NAMALWA (cell line): ENCODE results near the gene SOWAHC.
"Not testable (repeated sequence)": the region's sequence is repeated elsewhere in the genome, so short reads cannot be mapped to it uniquely, and the experiment has no call there.

Source experiments
- DNase-seq: peaks from one replicate; pipeline ENCODE4 v3.0.0-alpha.2; 2015; ENCODE audit warnings: low spot score

The SOWAHC gene

GRCh38 chr2:109613922-109614714, at the start of gene SOWAHC, which contains the start of gene SEPTIN10:
SOWAHC (plus strand) TSS chr2:109614364; CDS start chr2:109614490, 126 bp downstream.
SEPTIN10 (minus strand) TSS chr2:109613966; CDS start chr2:109613827, 139 bp downstream.
- no peak for DNase-seq

- no peak for DNase-seq
Observed at GRCh38 chr2:109575373-109575772, 38.8 kb upstream of the SOWAHC start.

- DNase-seq, result not testable (repeated sequence)
Observed at GRCh38 chr2:109577630-109578029, 36.5 kb upstream of the SOWAHC start.

GRCh38 chr2:109582928-109583895, 31.0 kb upstream of the SOWAHC start:
- no peak for DNase-seq

GRCh38 chr2:109586687-109587086, 27.5 kb upstream of the SOWAHC start:
- DNase-seq, result no peak

- DNase-seq, result no peak
Observed at GRCh38 chr2:109591206-109591605, 23.0 kb upstream of the SOWAHC start.

DNA sequence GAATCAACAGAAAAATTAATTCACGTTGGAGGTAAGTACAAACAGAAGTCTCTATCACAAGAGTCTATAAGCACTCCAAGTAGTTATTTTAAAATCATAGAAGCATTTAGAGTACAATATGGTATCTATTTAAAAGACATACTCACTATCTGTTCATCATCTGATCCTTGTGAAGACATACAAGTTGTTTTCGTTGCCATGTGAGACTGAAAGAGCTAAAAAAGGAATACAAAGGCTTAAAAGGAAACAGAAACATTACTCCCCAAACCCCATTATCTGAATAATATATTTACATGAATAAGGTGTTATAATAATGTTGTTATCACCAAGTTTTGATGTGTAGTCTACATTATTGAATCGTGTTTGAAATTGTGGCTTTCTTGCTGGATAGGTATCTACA, 21.3 kb upstream of the SOWAHC start:
- DNase-seq, result no peak

DNA sequence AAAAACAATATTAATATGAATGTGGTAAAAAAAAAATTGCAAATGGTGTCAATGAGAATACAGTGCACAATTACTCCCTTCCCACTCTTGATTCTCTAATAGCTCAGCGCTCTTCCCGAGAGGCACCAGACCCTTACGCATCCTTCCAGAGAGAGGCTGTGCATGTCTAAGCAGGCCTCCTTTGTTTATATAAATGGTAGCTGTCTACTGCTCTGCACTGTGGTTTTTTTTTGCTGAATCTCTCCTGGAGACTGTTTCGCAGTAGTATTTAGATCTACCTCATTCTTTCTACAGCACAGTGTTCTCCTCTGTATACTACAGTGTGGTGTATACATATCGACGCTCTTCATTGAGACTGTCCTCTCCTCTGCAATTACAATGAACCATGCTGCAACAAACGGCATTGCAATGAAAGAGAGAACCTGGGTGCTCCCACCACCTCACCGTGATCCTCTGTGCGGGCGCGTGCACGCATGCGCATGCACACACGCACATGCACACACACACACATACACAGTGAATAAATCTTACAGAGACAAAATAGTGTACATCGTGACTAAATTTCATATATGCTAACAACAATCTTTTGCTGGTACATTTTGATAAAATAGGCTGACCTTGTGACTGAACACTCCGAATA, 19.8 kb upstream of the SOWAHC start:
- no peak for DNase-seq

DNA sequence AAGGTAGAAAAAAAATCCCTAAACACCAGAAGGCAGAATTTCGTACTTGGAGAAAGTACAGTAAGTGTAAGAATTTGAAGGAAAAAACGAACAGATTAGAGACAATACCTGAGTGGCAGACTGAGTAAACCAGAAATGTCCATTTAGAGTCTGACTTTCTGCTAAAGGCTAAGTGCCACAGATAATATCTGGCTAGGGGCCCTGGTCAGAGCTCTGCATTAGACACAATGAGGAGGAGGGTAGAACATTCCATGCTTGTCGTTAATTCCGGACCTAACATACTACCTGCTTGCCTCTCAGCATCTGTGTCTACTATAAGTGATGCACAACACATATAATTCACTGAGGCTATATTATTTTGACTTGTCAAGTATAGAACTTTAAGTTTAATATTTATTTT, 18.5 kb upstream of the SOWAHC start:
- no peak for DNase-seq

GRCh38 chr2:109597283-109597682, 16.9 kb upstream of the SOWAHC start:
- DNase-seq, result no peak

DNA sequence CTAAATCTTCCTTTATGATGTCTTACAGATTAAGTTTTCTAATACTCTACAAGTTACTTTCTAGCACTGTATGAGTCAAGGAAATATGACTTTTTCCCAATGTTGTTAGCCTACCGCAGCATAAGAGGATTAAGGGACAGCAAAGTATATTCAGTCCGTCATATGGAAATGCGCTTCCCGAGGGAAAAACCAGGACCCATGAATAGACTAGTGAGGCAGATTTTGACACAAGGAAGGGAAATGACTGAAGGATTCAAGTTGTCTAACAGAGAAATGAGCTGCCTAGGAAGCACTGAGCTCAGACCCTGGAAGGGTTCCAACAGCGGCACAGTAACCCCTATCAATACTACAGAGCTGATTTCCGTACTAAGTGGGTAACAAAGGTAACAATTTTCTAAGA, 12.4 kb upstream of the SOWAHC start:
- no peak for DNase-seq

- no peak for DNase-seq
Observed at GRCh38 chr2:109602617-109603188, 11.5 kb upstream of the SOWAHC start.

GRCh38 chr2:109604597-109604996, 9.6 kb upstream of the SOWAHC start:
- DNase-seq, result no peak

DNA sequence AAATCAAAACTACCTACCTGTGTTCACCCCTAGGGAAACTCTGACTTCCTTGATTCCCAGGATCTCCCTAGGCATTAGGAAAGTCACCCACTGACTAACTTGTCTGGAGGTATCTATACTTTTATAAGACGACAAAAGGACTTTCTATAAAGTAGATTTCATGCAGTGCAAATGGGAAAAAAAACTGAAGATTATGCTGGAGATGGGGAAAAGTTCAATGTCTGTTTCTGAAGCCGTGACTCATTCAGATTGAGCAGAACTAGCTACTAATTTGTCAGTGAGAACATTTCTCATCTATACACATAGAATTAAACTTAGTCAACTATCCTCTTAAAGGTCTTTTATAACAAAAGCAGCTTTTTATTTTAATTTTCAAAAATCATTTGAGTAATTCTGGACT, 6.4 kb upstream of the SOWAHC start:
- no peak for DNase-seq

- DNase-seq, result no peak
Observed at GRCh38 chr2:109609352-109610024, 4.7 kb upstream of the SOWAHC start.

- DNase-seq, result no peak
Observed at GRCh38 chr2:109611467-109612095, 2.6 kb upstream of the SOWAHC start.

DNA sequence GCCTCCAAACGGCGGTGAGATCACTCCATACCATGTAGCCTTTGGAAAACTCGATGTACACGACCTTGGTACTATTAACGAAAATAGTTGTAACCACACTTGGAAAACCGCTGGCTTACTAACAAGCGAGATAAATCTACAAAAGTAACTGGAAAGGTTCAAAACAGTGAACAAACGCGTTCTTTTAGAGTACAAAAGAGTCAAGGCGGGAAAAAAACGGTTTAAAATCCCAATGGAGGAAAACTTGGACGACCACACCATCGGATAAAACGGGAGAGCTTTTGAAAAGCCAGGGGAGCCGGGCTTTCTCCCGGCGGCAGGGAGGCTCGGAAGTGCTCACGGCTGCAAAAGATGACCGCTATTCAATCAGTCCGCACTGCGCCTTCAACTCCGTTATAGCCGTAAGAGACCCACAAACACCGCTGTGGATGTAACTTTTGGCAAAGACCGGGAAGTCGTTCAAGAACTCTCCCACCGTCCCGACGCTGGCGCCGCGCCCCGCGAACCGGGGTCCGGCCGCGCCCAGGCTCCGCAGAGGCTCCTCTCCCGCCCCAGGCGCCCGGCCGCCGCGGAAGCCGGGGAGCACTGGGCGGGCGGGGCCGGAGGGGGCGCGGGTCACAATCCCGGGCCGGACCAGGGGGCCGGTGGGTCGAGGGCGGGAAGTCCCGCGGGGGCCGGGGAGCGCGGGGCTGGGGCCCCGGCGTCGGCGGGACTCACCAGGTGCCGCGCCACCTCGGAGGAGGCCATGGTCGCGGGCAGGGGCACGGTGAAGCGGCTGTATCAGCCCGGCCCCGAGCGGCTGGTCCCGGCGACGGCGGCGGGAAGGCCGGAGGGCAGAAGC, 863 bp upstream of the SOWAHC start:
- DNase-seq, result no peak

- no peak for DNase-seq
Observed at GRCh38 chr2:109614715-109615636, 812 bp downstream of the SOWAHC start.

GRCh38 chr2:109615637-109616144, 1.5 kb downstream of the SOWAHC start:
- no peak for DNase-seq
